GM12891 (cell line): ENCODE data around the gene SNORC.

Source experiments
- POLR2A ChIP-seq: IDR thresholded peaks from 2 replicates; pipeline ENCODE4 v1.6.1; 2011; ENCODE audit warnings: low read depth, low read length, control low read depth
- POLR2AphosphoS5 ChIP-seq: IDR thresholded peaks from 2 replicates; pipeline ENCODE4 v1.6.1; 2011; ENCODE audit warnings: low read depth, low read length, control low read depth
- POU2F2 ChIP-seq: IDR thresholded peaks from 2 replicates; pipeline ENCODE4 v1.6.1; 2011; ENCODE audit warnings: low read depth, mild to moderate bottlenecking, control low read depth, low read length, moderate library complexity
- SPI1 ChIP-seq: IDR thresholded peaks from 2 replicates; pipeline ENCODE4 v1.6.1; 2011; ENCODE audit warnings: low read depth, low read length, control low read depth
- TAF1 ChIP-seq: IDR thresholded peaks from 2 replicates; pipeline ENCODE4 v1.6.1; 2011; ENCODE audit warnings: low read depth, low read length, control low read depth

- TF ChIP-seq POLR2AphosphoS5 (no peak), TAF1 (no peak), POLR2A (no peak), SPI1 (no peak), POU2F2 (no peak)
Measured at GRCh38 chr2:232866104-232866503, 4.0 kb upstream of the SNORC start.
